GM12878 (cell line): ENCODE results near the gene LKAAEAR1. TPM values are rescaled to one million over a fixed set of nuclear protein-coding genes. Genes with fewer than 3 reads are reported as not detected.

Experiments used
- ASH2L ChIP-seq: fragments of 300-600, 200-600 bp; sonication (generic); IDR thresholded peaks from 2 replicates; pipeline ENCODE4 v1.6.1; 2017; ENCODE audit warnings: low read depth, mild to moderate bottlenecking, borderline replicate concordance
- CEBPB ChIP-seq, 2 experiments: fragments of 150-350 bp in 1 of 2; IDR thresholded peaks; 2 replicates each; pipeline ENCODE4 v1.6.1; 2012 to 2014; ENCODE audit warnings: low read depth in 2 of 2, low read length in 2 of 2, borderline replicate concordance in 1 of 2, inconsistent platforms in 1 of 2
- CTCF ChIP-seq, 3 experiments: IDR thresholded peaks in 2 of 3; conservative IDR thresholded peaks in 1 of 3; 2 replicates each; pipeline ENCODE4 v1.5.1; 2011; ENCODE audit warnings: low read depth in 3 of 3, low read length in 3 of 3, mild to moderate bottlenecking in 3 of 3, control low read depth in 2 of 3, moderate library complexity in 2 of 3, inconsistent platforms in 1 of 3, mixed read lengths in 1 of 3; ENCODE audit not compliant: control insufficient read depth in 2 of 3, insufficient read depth in 1 of 3; ENCODE audit errors: extremely low read depth in 1 of 3
- MYC ChIP-seq: IDR thresholded peaks from 2 replicates; pipeline ENCODE4 v1.6.1; 2011; ENCODE audit warnings: mild to moderate bottlenecking, low read length, moderate library complexity, inconsistent platforms; ENCODE audit not compliant: insufficient read depth, insufficient replicate concordance, insufficient read length, severe bottlenecking
- NBN ChIP-seq: fragments of 450-650 bp; IDR thresholded peaks from 2 replicates; pipeline ENCODE4 v1.6.1; 2016
- NR2F1 ChIP-seq: fragments of 450-650 bp; conservative IDR thresholded peaks from 2 replicates; pipeline ENCODE4 v1.6.1; 2017; ENCODE audit warnings: mild to moderate bottlenecking
- POLR2A ChIP-seq: IDR thresholded peaks from 2 replicates; pipeline ENCODE4 v1.6.1; 2011; ENCODE audit warnings: low read depth, mild to moderate bottlenecking, low read length
- POLR2AphosphoS5 ChIP-seq: IDR thresholded peaks from 2 replicates; pipeline ENCODE4 v1.6.1; 2011; ENCODE audit warnings: mild to moderate bottlenecking, low read length, inconsistent platforms
- RELB ChIP-seq: fragments of 450-650 bp; IDR thresholded peaks from 2 replicates; pipeline ENCODE4 v1.6.1; 2017; ENCODE audit warnings: low read depth, mild to moderate bottlenecking, moderate library complexity
- SIX5 ChIP-seq: IDR thresholded peaks from 2 replicates; pipeline ENCODE4 v1.6.1; 2011; ENCODE audit warnings: mild to moderate bottlenecking, low read depth, low read length, moderate library complexity; ENCODE audit not compliant: severe bottlenecking
- SP1 ChIP-seq: IDR thresholded peaks from one replicate; pipeline ENCODE4 v1.6.1; 2011; ENCODE audit warnings: low read depth, low read length
- SPI1 ChIP-seq: IDR thresholded peaks from 2 replicates; pipeline ENCODE4 v1.6.1; 2011; ENCODE audit warnings: low read depth, mild to moderate bottlenecking, low read length, moderate library complexity, borderline replicate concordance; ENCODE audit not compliant: insufficient read depth
- TBL1XR1 ChIP-seq: IDR thresholded peaks from 2 replicates; pipeline ENCODE4 v1.6.1; 2012; ENCODE audit warnings: low read depth, low read length, improper control_type of control experiment
- WRNIP1 ChIP-seq: IDR thresholded peaks from 2 replicates; pipeline ENCODE4 v1.6.1; 2011; ENCODE audit warnings: low read depth, low read length, improper control_type of control experiment, borderline replicate concordance
- YY1 ChIP-seq: IDR thresholded peaks from 2 replicates; pipeline ENCODE4 v1.6.1; 2011; ENCODE audit warnings: low read depth, mild to moderate bottlenecking, low read length
- ZNF384 ChIP-seq: IDR thresholded peaks from 2 replicates; pipeline ENCODE4 v1.6.1; 2012; ENCODE audit warnings: low read depth, mild to moderate bottlenecking, low read length, improper control_type of control experiment, borderline replicate concordance
- ZNF687 ChIP-seq: fragments of 450-650 bp; IDR thresholded peaks from 2 replicates; pipeline ENCODE4 v1.6.1; 2017; ENCODE audit warnings: mild to moderate bottlenecking, moderate library complexity
- polyA plus RNA-seq, 11 experiments: library from polyadenylated mRNA; depleted of rRNA in 4 of 11; unstranded in 6 of 11; stranded (reverse) in 5 of 11; fragments of >200 nt; fragmentation: Nextera tagmentation in 4 of 11; fragmentation: Illumina TruSeq in 1 of 11; extraction: Ambion mirVana in 4 of 11; extraction: Trizol in 1 of 11; gene quantifications; 1 replicate in 1 of 11; 2 replicates in 10 of 11; pipeline versions ENCODE4 v1.2.1 to v1.2.3, GENCODE V29; 2011 to 2016; ENCODE audit warnings: inconsistent platforms in 2 of 11, missing spikeins in 2 of 11, low read depth in 1 of 11
- total RNA-seq, 4 experiments: library from RNA; depleted of rRNA in 3 of 4; stranded (reverse); fragments of >200 nt in 3 of 4; fragmentation: Illumina TruSeq in 1 of 4; extraction: Trizol in 1 of 4; gene quantifications; 2 replicates each; pipeline versions ENCODE4 v1.2.1 to v1.2.3, GENCODE V29; 2013 to 2021

LKAAEAR1 gene
- total and polyA plus RNA-seq, 10 of the 15 experiments (the other 5 are each of a cell fraction or from before 2014, with no cell fraction given) = not detected

GRCh38 chr20:64099880-64100565 lies 15.8 kb upstream of the LKAAEAR1 start (continued):
- TF ChIP-seq CTCF (IDR thresholded peaks at IDR 0.05 in 2 of 3, conservative IDR thresholded peaks at IDR 0.05 in 1 of 3; ENCODE audit: control insufficient read depth in 2 of 3, extremely low read depth in 1 of 3, insufficient read depth in 1 of 3, low read depth in 3 of 3, low read length in 3 of 3) = no peak
- TF ChIP-seq POLR2A = no peak
- no peak for TF ChIP-seq ASH2L
- TF ChIP-seq NR2F1 = no peak
- TF ChIP-seq SPI1 = peak; percentile 44; the same call in 1 of the 2 replicates
- no peak for TF ChIP-seq SIX5
- TF ChIP-seq TBL1XR1 = no peak
- no peak for TF ChIP-seq WRNIP1
- peak; percentile 22; the same call in 1 of the 2 replicates for TF ChIP-seq RELB
- TF ChIP-seq ZNF384 = no peak
- TF ChIP-seq CEBPB (IDR thresholded peaks at IDR 0.05; ENCODE audit: borderline replicate concordance in 1 of 2, low read depth in 2 of 2, low read length in 2 of 2) = no peak
- TF ChIP-seq NBN = peak; percentile 66; the same call in 1 of the 2 replicates
- no peak for TF ChIP-seq SP1
- no peak for TF ChIP-seq MYC
- 0 out of 2 replicates have a peak, but pooled peaks have one; percentile 24 for TF ChIP-seq ZNF687
- TF ChIP-seq YY1 = no peak
- no peak for TF ChIP-seq POLR2AphosphoS5
